Activated CD4-positive, alpha-beta T cell treated with anti-CD3 and anti-CD28 coated beads, Interleukin-10, Interleukin-2, amounts not matched to agents 100 ng/mL and 50 ng/mL, durations not matched to agents 16 hours and 8 hours (primary cell): Measurements from ENCODE around the gene ZNF507.

Source experiments
- DNase-seq: peaks from one replicate; pipeline ENCODE4 v3.0.0-alpha.2; 2020

The ZNF507 gene

GRCh38 chr19:32339988-32340874, 5.2 kb upstream of the ZNF507 start:
- DNase-seq: peak; percentile 54

- DNase-seq: no peak
Observed at GRCh38 chr19:32342695-32343094, 2.7 kb upstream of the ZNF507 start.

- DNase-seq: no peak
Observed at GRCh38 chr19:32343550-32344262, 1.7 kb upstream of the ZNF507 start.

- DNase-seq: no peak
Observed at GRCh38 chr19:32346901-32347300, 1.5 kb downstream of the ZNF507 start.

GRCh38 chr19:32347573-32347972, 2.2 kb downstream of the ZNF507 start:
- no peak for DNase-seq

- DNase-seq: no peak
Observed at GRCh38 chr19:32349051-32349450, 3.6 kb downstream of the ZNF507 start.

GRCh38 chr19:32349724-32350470, 4.5 kb downstream of the ZNF507 start:
- DNase-seq: peak; percentile 17

- no peak for DNase-seq
Observed at GRCh38 chr19:32350471-32350865, 5.1 kb downstream of the ZNF507 start.

GRCh38 chr19:32350987-32351348, 5.6 kb downstream of the ZNF507 start:
- no peak for DNase-seq

- DNase-seq: no peak
Observed at GRCh38 chr19:32352241-32352630, 6.8 kb downstream of the ZNF507 start.

- DNase-seq: no peak
Observed at GRCh38 chr19:32354345-32354744, 8.9 kb downstream of the ZNF507 start.

GRCh38 chr19:32355309-32355708, 9.9 kb downstream of the ZNF507 start:
- no peak for DNase-seq

- DNase-seq: no peak
Observed at GRCh38 chr19:32357720-32358119, 12.3 kb downstream of the ZNF507 start.

- DNase-seq: no peak
Observed at GRCh38 chr19:32358321-32358720, 12.9 kb downstream of the ZNF507 start.

- DNase-seq: no peak
Observed at GRCh38 chr19:32359581-32359980, 14.2 kb downstream of the ZNF507 start.

- DNase-seq: no peak
Observed at GRCh38 chr19:32361574-32362317, 16.3 kb downstream of the ZNF507 start.

GRCh38 chr19:32362318-32362691, 16.9 kb downstream of the ZNF507 start:
- DNase-seq: no peak

GRCh38 chr19:32363175-32363574, 17.8 kb downstream of the ZNF507 start:
- no peak for DNase-seq

- no peak for DNase-seq
Observed at GRCh38 chr19:32363632-32364031, 18.2 kb downstream of the ZNF507 start.

- DNase-seq: no peak
Observed at GRCh38 chr19:32364040-32364439, 18.6 kb downstream of the ZNF507 start.

- DNase-seq: no peak
Observed at GRCh38 chr19:32367063-32367462, 21.7 kb downstream of the ZNF507 start.

GRCh38 chr19:32367948-32368536, 22.6 kb downstream of the ZNF507 start:
- no peak for DNase-seq

GRCh38 chr19:32368787-32369186, 23.4 kb downstream of the ZNF507 start:
- DNase-seq: no peak
